GM23338 (cell line): ENCODE data around the gene SPRED3. TPM values are rescaled to one million over a fixed set of nuclear protein-coding genes. Genes with fewer than 3 reads are reported as not detected.

Experiments used
- ATAC-seq: fragments of 200-7000 bp; cut with Tn5 transposase; 3 replicates; pipeline ENCODE4 v1.9.1; 2020
- DNase-seq: peaks from one replicate; pipeline ENCODE4 v3.0.0-alpha.2; 2015; ENCODE audit warnings: low spot score
- H2AFZ ChIP-seq: fragments of 200-600 bp; sonication (generic); 2 replicates; pipeline ENCODE4 v1.8.0; 2016; ENCODE audit warnings: antibody characterized with exemption, mild to moderate bottlenecking, moderate library complexity
- H3F3A ChIP-seq: fragments of 200-600 bp; sonication (generic); replicated peaks from 2 replicates; pipeline ENCODE4 v1.8.0; 2017; ENCODE audit warnings: antibody characterized with exemption, mixed run types, low read depth
- H3K27ac ChIP-seq: fragments of 200-600 bp; sonication (generic); 2 replicates; pipeline ENCODE4 v1.6.1; 2016; ENCODE audit warnings: low read depth
- H3K27me3 ChIP-seq: fragments of 200-600 bp; sonication (generic); 2 replicates; pipeline ENCODE4 v1.8.0; 2016; ENCODE audit warnings: mild to moderate bottlenecking, mixed run types, moderate library complexity; ENCODE audit not compliant: insufficient read depth
- H3K36me3 ChIP-seq: fragments of 200-600 bp; sonication (generic); 2 replicates; pipeline ENCODE4 v1.8.0; 2016; ENCODE audit warnings: mild to moderate bottlenecking; ENCODE audit not compliant: insufficient read depth
- H3K4me1 ChIP-seq: fragments of 200-600 bp; sonication (generic); 2 replicates; pipeline ENCODE4 v1.8.0; 2016; ENCODE audit warnings: mild to moderate bottlenecking, moderate library complexity; ENCODE audit not compliant: insufficient read depth
- H3K4me2 ChIP-seq: fragments of 200-600 bp; sonication (generic); 2 replicates; pipeline ENCODE4 v1.7.1; 2017; ENCODE audit warnings: mixed run types
- H3K4me3 ChIP-seq: fragments of 200-600 bp; sonication (generic); 2 replicates; pipeline ENCODE4 v1.6.1; 2016; ENCODE audit warnings: mixed run types
- H3K79me2 ChIP-seq: fragments of 200-600 bp; sonication (generic); replicated peaks from 2 replicates; pipeline ENCODE4 v1.8.0; 2017; ENCODE audit warnings: mild to moderate bottlenecking; ENCODE audit not compliant: insufficient read depth
- H3K9me2 ChIP-seq: fragments of 200-600 bp; sonication (generic); 2 replicates; pipeline ENCODE4 v1.8.0; 2017; ENCODE audit not compliant: insufficient read depth
- H4K20me1 ChIP-seq: fragments of 200-600 bp; sonication (generic); replicated peaks from 2 replicates; pipeline ENCODE4 v1.8.0; 2017; ENCODE audit warnings: mild to moderate bottlenecking; ENCODE audit not compliant: insufficient read depth
- H3K27ac Mint-ChIP-seq: 2 replicates; pipeline ENCODE4 v1.8.0; 2020; ENCODE audit warnings: inconsistent platforms, mild to moderate bottlenecking, moderate library complexity, mixed read lengths
- H3K27me3 Mint-ChIP-seq: 3 replicates; pipeline ENCODE4 v1.8.0; 2022; ENCODE audit warnings: low read depth, mild to moderate bottlenecking, moderate library complexity, mixed read lengths, inconsistent platforms; ENCODE audit not compliant: insufficient read depth, poor library complexity
- H3K36me3 Mint-ChIP-seq: 3 replicates; pipeline ENCODE4 v1.8.0; 2021; ENCODE audit warnings: low read depth, mild to moderate bottlenecking, inconsistent platforms, moderate library complexity, mixed read lengths
- H3K4me1 Mint-ChIP-seq: 3 replicates; pipeline ENCODE4 v1.8.0; 2020; ENCODE audit warnings: mild to moderate bottlenecking, inconsistent platforms, mixed read lengths
- H3K4me3 Mint-ChIP-seq: 3 replicates; pipeline ENCODE4 v1.8.0; 2021; ENCODE audit warnings: moderate library complexity, mild to moderate bottlenecking, inconsistent platforms, mixed read lengths
- H3K9me3 Mint-ChIP-seq: 3 replicates; pipeline ENCODE4 v1.8.0; 2020; ENCODE audit warnings: moderate library complexity, mild to moderate bottlenecking, inconsistent platforms, mixed read lengths
- CTCF ChIP-seq, 2 experiments: fragments of 200-600 bp in 1 of 2; sonication (generic) in 1 of 2; conservative IDR thresholded peaks; 2 replicates each; pipeline versions ENCODE4 v1.5.1 to v1.6.1; 2016 to 2017; ENCODE audit warnings: antibody characterized with exemption in 2 of 2, low read depth in 2 of 2, mild to moderate bottlenecking in 2 of 2, moderate library complexity in 1 of 2
- ETS1 ChIP-seq: IDR thresholded peaks from 2 replicates; pipeline ENCODE4 v1.6.1; 2016; ENCODE audit warnings: antibody characterized with exemption
- EZH2 ChIP-seq: fragments of 200-600 bp; sonication (generic); IDR thresholded peaks from one replicate; pipeline ENCODE4 v1.8.0; 2017; ENCODE audit warnings: antibody characterized with exemption, mild to moderate bottlenecking, low read depth; ENCODE audit not compliant: unreplicated experiment
- EZH2phosphoT487 ChIP-seq: fragments of 200-600 bp; sonication (generic); IDR thresholded peaks from one replicate; pipeline ENCODE4 v1.8.1; 2018; ENCODE audit warnings: antibody characterized with exemption; ENCODE audit not compliant: unreplicated experiment
- JUNB ChIP-seq: IDR thresholded peaks from one replicate; pipeline ENCODE4 v1.6.1; 2016; ENCODE audit warnings: antibody characterized with exemption; ENCODE audit not compliant: unreplicated experiment
- NANOG ChIP-seq: IDR thresholded peaks from 2 replicates; pipeline ENCODE4 v1.6.1; 2016; ENCODE audit warnings: antibody characterized with exemption, borderline replicate concordance
- POLR2AphosphoS5 ChIP-seq: IDR thresholded peaks from 2 replicates; pipeline ENCODE4 v1.6.1; 2016; ENCODE audit warnings: antibody characterized with exemption, low read depth
- REST ChIP-seq: IDR thresholded peaks from one replicate; pipeline ENCODE4 v1.6.1; 2018; ENCODE audit warnings: antibody characterized with exemption; ENCODE audit not compliant: unreplicated experiment
- ZNF331 ChIP-seq: fragments of 250-450 bp; sonication (Bioruptor Pico); IDR thresholded peaks from 2 replicates; pipeline ENCODE4 v1.5.0; 2020; ENCODE audit warnings: low read depth, mild to moderate bottlenecking, moderate library complexity
- ZNF462 ChIP-seq: fragments of 250-450 bp; sonication (Bioruptor Pico); IDR thresholded peaks from 2 replicates; pipeline ENCODE4 v1.5.0; 2020; ENCODE audit warnings: mild to moderate bottlenecking, moderate library complexity
- polyA plus RNA-seq: library from polyadenylated mRNA; unstranded; fragments of >200 nt; fragmentation: Nextera tagmentation; extraction: Ambion mirVana; gene quantifications from 2 replicates; pipeline ENCODE4 v1.2.1, GENCODE V29; 2016
- total RNA-seq: library from RNA; depleted of rRNA; stranded (reverse); fragments of >200 nt; shearing (Covaris generic); gene quantifications from 2 replicates; pipeline ENCODE4 v1.2.3, GENCODE V29; 2014

SPRED3 gene
- total and polyA plus RNA-seq, 2 experiments from 2014 or later, result 3.9 to 11.6 TPM

GRCh38 chr19:38352611-38353010 lies 35.9 kb upstream of the SPRED3 start (continued):
- TF ChIP-seq POLR2AphosphoS5, result no peak
- no peak for TF ChIP-seq REST
- TF ChIP-seq JUNB, result no peak
- TF ChIP-seq ETS1, result no peak

- DNase-seq (no peak), ATAC-seq (no peak)
- H3K27me3 ChIP-seq, result peaks cover 27% of the 10 kb centered on the region
- H3K4me2 ChIP-seq, result no peak overlapping the region
- peaks cover 22% of the 10 kb centered on the region for H3K27me3 Mint-ChIP-seq
- H4K20me1 ChIP-seq, result no peaks in the 10 kb centered on the region; the same call in 1 of the 2 replicates
- peaks cover 5% of the 10 kb centered on the region for H3K4me1 ChIP-seq
- no peaks in the 10 kb centered on the region; the same call in 2 of the 3 replicates for H3K36me3 Mint-ChIP-seq
- H3K36me3 ChIP-seq, result no peaks in the 10 kb centered on the region
- H3F3A ChIP-seq, result 0 out of 2 replicates have a peak, but pooled peaks cover 8% of the 10 kb centered on the region
- H3K4me1 Mint-ChIP-seq, result peaks cover 19% of the 10 kb centered on the region
- no peaks in the 10 kb centered on the region for H3K79me2 ChIP-seq
- no peak overlapping the region for H3K4me3 Mint-ChIP-seq
- H3K9me2 ChIP-seq, result no peaks in the 10 kb centered on the region
- H3K27ac ChIP-seq, result no peak overlapping the region
- H3K27ac Mint-ChIP-seq, result no peak overlapping the region
- H3K9me3 Mint-ChIP-seq, result no peaks in the 10 kb centered on the region
- no peak overlapping the region for H3K4me3 ChIP-seq
- no peak overlapping the region for H2AFZ ChIP-seq
- no peak for TF ChIP-seq ZNF331 (CRISPR knock-in tag)
- TF ChIP-seq JUNB, result no peak
- no peak for TF ChIP-seq CTCF (conservative IDR thresholded peaks at IDR 0.05; ENCODE audit: low read depth in 2 of 2)
- no peak for TF ChIP-seq POLR2AphosphoS5
- no peak for TF ChIP-seq EZH2phosphoT487
- TF ChIP-seq ZNF462 (CRISPR knock-in tag), result no peak
- TF ChIP-seq NANOG, result no peak
- TF ChIP-seq EZH2, result no peak
These were observed 32.5 kb upstream of the SPRED3 start for GRCh38 chr19:38355728-38356725.
